ENCODE data around the gene TSEN34.

The TSEN34 gene

GRCh38 chr19:54191011-54191810 is at the start of gene TSEN34:
TSS of gene TSEN34 (plus strand) at chr19:54191308. CDS start at chr19:54191365, 57 bp downstream.
- no peak for TF ChIP-seq CTCF (IDR thresholded peaks at IDR 0.05)

- no peak for TF ChIP-seq CTCF (IDR thresholded peaks at IDR 0.05)
Measured at GRCh38 chr19:54141356-54141755, 49.8 kb upstream of the TSEN34 start.

- TF ChIP-seq CTCF (IDR thresholded peaks at IDR 0.05), result no peak
Measured at GRCh38 chr19:54142166-54142780, 48.8 kb upstream of the TSEN34 start.

GRCh38 chr19:54145541-54146158 is 45.5 kb upstream of the TSEN34 start:
- TF ChIP-seq CTCF (IDR thresholded peaks at IDR 0.05), result no peak

- no peak for TF ChIP-seq CTCF (IDR thresholded peaks at IDR 0.05)
Measured at GRCh38 chr19:54147676-54148075, 43.4 kb upstream of the TSEN34 start.

- TF ChIP-seq CTCF (IDR thresholded peaks at IDR 0.05), result no peak
Measured at GRCh38 chr19:54148158-54148557, 43.0 kb upstream of the TSEN34 start.

- no peak for TF ChIP-seq CTCF (IDR thresholded peaks at IDR 0.05)
Measured at GRCh38 chr19:54149021-54149812, 41.9 kb upstream of the TSEN34 start.

Data from LNCAP (cell line).